Measurements from ENCODE around the gene ANK2.

DNA sequence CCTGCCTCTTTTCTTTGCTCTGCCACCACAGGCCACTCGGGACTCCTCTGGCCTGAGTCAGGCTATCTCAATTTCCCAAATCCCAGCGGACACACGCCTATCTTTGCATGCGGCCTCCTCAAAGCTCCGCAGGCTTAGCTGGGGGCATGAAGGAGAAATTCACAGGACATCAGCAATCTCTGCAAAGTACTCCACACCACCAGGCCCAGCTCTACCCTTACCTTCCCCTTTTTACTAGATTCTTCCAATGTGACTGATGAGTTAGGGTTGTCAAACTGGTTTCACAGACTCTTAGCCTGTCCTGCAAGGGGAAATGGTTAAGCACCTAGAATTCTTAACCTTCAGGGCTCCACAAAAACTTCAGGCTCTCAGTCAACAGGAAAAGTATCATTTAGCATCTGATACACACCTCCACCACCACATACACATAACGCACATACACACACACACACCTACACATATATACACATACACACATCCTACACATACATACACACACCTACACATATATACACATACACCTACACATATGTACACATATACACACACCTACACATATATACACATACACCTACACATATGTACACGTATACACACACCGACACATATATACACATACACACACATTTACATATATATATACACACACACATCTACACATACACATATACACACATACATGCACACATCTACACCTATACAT, 349.1 kb downstream of the ANK2 start:
- TF ChIP-seq, protein P1, sequence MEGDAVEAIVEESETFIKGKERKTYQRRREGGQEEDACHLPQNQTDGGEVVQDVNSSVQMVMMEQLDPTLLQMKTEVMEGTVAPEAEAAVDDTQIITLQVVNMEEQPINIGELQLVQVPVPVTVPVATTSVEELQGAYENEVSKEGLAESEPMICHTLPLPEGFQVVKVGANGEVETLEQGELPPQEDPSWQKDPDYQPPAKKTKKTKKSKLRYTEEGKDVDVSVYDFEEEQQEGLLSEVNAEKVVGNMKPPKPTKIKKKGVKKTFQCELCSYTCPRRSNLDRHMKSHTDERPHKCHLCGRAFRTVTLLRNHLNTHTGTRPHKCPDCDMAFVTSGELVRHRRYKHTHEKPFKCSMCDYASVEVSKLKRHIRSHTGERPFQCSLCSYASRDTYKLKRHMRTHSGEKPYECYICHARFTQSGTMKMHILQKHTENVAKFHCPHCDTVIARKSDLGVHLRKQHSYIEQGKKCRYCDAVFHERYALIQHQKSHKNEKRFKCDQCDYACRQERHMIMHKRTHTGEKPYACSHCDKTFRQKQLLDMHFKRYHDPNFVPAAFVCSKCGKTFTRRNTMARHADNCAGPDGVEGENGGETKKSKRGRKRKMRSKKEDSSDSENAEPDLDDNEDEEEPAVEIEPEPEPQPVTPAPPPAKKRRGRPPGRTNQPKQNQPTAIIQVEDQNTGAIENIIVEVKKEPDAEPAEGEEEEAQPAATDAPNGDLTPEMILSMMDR (conservative IDR thresholded peaks at IDR 0.05; ENCODE audit: low read length): no peak
- TF ChIP-seq EZH2phosphoT487 (IDR thresholded peaks at IDR 0.05; ENCODE audit: borderline replicate concordance, low read depth, low read length): no peak
